NCI-H1436 (cell line): ENCODE results near the gene CLTA.
"Not testable (repeated sequence)": the region's sequence is repeated elsewhere in the genome, so short reads cannot be mapped to it uniquely, and the experiment has no call there.

Experiments used
- DNase-seq: peaks from one replicate; lab custom pipeline; 2025; lab: John Stamatoyannopoulos, UW

The CLTA gene

GRCh38 chr9:36239675-36240074 lies 49.0 kb downstream of the CLTA start:
- DNase-seq, result not testable (repeated sequence)

GRCh38 chr9:36245906-36246305 lies 55.2 kb downstream of the CLTA start:
- no peak for DNase-seq

GRCh38 chr9:36247356-36247755 lies 56.6 kb downstream of the CLTA start:
- DNase-seq, result no peak

- DNase-seq, result not testable (repeated sequence)
These were observed 57.3 kb downstream of the CLTA start for GRCh38 chr9:36248061-36248460.

GRCh38 chr9:36249189-36249588 lies 58.5 kb downstream of the CLTA start:
- DNase-seq, result no peak

- no peak for DNase-seq
These were observed 59.4 kb downstream of the CLTA start for GRCh38 chr9:36250079-36250478.

- DNase-seq, result no peak
These were observed 60.7 kb downstream of the CLTA start for GRCh38 chr9:36251428-36251827.

GRCh38 chr9:36258208-36258995 lies 67.7 kb downstream of the CLTA start, which contains the start of gene GNE:
Gene GNE, minus strand, starts transcription at chr9:36258448. Its CDS starts 9,093 bp downstream, at chr9:36249355.
- peak; percentile 94 for DNase-seq

- DNase-seq, result no peak
These were observed 68.3 kb downstream of the CLTA start for GRCh38 chr9:36258996-36259533.
